H1 (cell line): ENCODE data around the gene MED6. TPM values are rescaled to one million over a fixed set of nuclear protein-coding genes. Genes with fewer than 3 reads are reported as not detected.

Experiments
- CTCF ChIA-PET: fragments of 300-600 bp; sonication (Branson Sonifier 250); formaldehyde crosslinking; loops from one replicate; lab custom pipeline; 2021; ENCODE audit not compliant: partially characterized antibody; lab: Charles Lee
- POLR2A ChIA-PET: fragments of 300-600 bp; sonication (Branson Sonifier 250); formaldehyde crosslinking; loops from one replicate; lab custom pipeline; 2021; ENCODE audit warnings: inconsistent platforms; ENCODE audit not compliant: partially characterized antibody; lab: Charles Lee
- DNase-seq, 2 experiments: peaks; one replicate each; pipeline versions ENCODE4 v3.0.0 to v3.0.0-alpha.2; 2010 to 2022; ENCODE audit warnings: low spot score in 2 of 2, low read depth in 1 of 2, mixed read lengths in 1 of 2
- FAIRE-seq: peaks from 2 replicates; lab custom pipeline; 2011; peaks lifted over from hg19 to GRCh38; lab: Jason Lieb, UNC
- H2AFZ ChIP-seq: 2 replicates; pipeline ENCODE4 v1.8.1; 2012; ENCODE audit warnings: low read length, inconsistent platforms
- H2AK5ac ChIP-seq: 2 replicates; pipeline ENCODE4 v1.6.1; 2013; ENCODE audit warnings: low read depth, low read length
- H2BK120ac ChIP-seq: replicated peaks from 2 replicates; pipeline ENCODE3; 2013; ENCODE audit warnings: low read depth, low read length, inconsistent platforms
- H2BK12ac ChIP-seq: 2 replicates; pipeline ENCODE4 v1.6.1; 2013; ENCODE audit warnings: low read depth, low read length
- H2BK15ac ChIP-seq: 2 replicates; pipeline ENCODE4 v1.6.1; 2013; ENCODE audit warnings: low read length
- H2BK20ac ChIP-seq: 2 replicates; pipeline ENCODE4 v1.6.1; 2013; ENCODE audit warnings: low read length
- H2BK5ac ChIP-seq: 2 replicates; pipeline ENCODE4 v1.6.1; 2013; ENCODE audit warnings: low read depth, low read length
- H3K14ac ChIP-seq: 2 replicates; pipeline ENCODE4 v1.6.1; 2013; ENCODE audit warnings: inconsistent platforms; ENCODE audit not compliant: insufficient read length
- H3K18ac ChIP-seq: 2 replicates; pipeline ENCODE4 v1.6.1; 2013; ENCODE audit warnings: low read length; ENCODE audit errors: extremely low read depth
- H3K23ac ChIP-seq: 2 replicates; pipeline ENCODE4 v1.6.1; 2013; ENCODE audit warnings: inconsistent platforms; ENCODE audit not compliant: insufficient read length
- H3K23me2 ChIP-seq: 2 replicates; pipeline ENCODE4 v1.6.1; 2013; ENCODE audit warnings: low read depth, low read length
- H3K27ac ChIP-seq: 2 replicates; pipeline ENCODE4 v1.6.1; 2011; ENCODE audit warnings: low read depth, low read length, inconsistent platforms
- H3K27me3 ChIP-seq, 4 experiments: replicated peaks in 1 of 4; 1 replicate in 1 of 4; 2 replicates in 3 of 4; pipeline versions ENCODE4 v1.6.1 to v1.8.1; 2011 to 2013; ENCODE audit warnings: low read length in 3 of 4, mild to moderate bottlenecking in 3 of 4, inconsistent platforms in 2 of 4, mixed read lengths in 2 of 4, moderate library complexity in 1 of 4; ENCODE audit not compliant: control insufficient read depth in 3 of 4, insufficient read depth in 3 of 4; ENCODE audit errors: extremely low read depth in 1 of 4
- H3K36me3 ChIP-seq, 4 experiments: 2 replicates each; pipeline versions ENCODE4 v1.6.1 to v1.8.1; 2011 to 2013; ENCODE audit warnings: mild to moderate bottlenecking in 4 of 4, low read length in 3 of 4, moderate library complexity in 2 of 4, control low read depth in 1 of 4, inconsistent platforms in 1 of 4; ENCODE audit not compliant: insufficient read depth in 4 of 4, control insufficient read depth in 2 of 4
- H3K4ac ChIP-seq: replicated peaks from 2 replicates; pipeline ENCODE3; 2013; ENCODE audit warnings: low read length, low read depth, mixed read lengths, inconsistent platforms; ENCODE audit not compliant: insufficient read length
- H3K4me1 ChIP-seq, 4 experiments: replicated peaks in 1 of 4; 1 replicate in 1 of 4; 2 replicates in 3 of 4; pipeline versions ENCODE4 v1.6.1 to v1.8.1; 2011 to 2013; ENCODE audit warnings: low read length in 3 of 4, inconsistent platforms in 2 of 4, mixed read lengths in 1 of 4; ENCODE audit not compliant: insufficient read depth in 4 of 4, control insufficient read depth in 3 of 4
- H3K4me2 ChIP-seq, 2 experiments: 2 replicates each; pipeline versions ENCODE4 v1.6.1 to v1.8.1; 2011 to 2013; ENCODE audit warnings: low read depth in 2 of 2, low read length in 2 of 2, control low read depth in 1 of 2, inconsistent platforms in 1 of 2, mild to moderate bottlenecking in 1 of 2; ENCODE audit not compliant: insufficient read depth in 1 of 2
- H3K4me3 ChIP-seq, 4 experiments: fragments of 200-600, 300-600 bp in 1 of 4; sonication (generic), shearing (Covaris generic), sonication (Bioruptor Twin) in 1 of 4; 2 replicates each; pipeline versions ENCODE4 v1.5.1 to v1.8.1; 2011 to 2016; ENCODE audit warnings: low read length in 4 of 4, low read depth in 3 of 4, control low read depth in 2 of 4, inconsistent platforms in 2 of 4, mild to moderate bottlenecking in 2 of 4, mixed read lengths in 1 of 4, moderate library complexity in 1 of 4; ENCODE audit not compliant: insufficient read depth in 2 of 4; ENCODE audit errors: extremely low read depth in 1 of 4
- H3K56ac ChIP-seq: replicated peaks from 2 replicates; pipeline ENCODE3; 2013; ENCODE audit warnings: low read depth, mild to moderate bottlenecking, mixed read lengths, low read length, inconsistent platforms; ENCODE audit not compliant: insufficient read length
- H3K79me1 ChIP-seq: 2 replicates; pipeline ENCODE4 v1.6.1; 2013; ENCODE audit warnings: low read depth, low read length, control low read depth
- H3K79me2 ChIP-seq, 2 experiments: 2 replicates each; pipeline versions ENCODE4 v1.6.1 to v1.8.1; 2012 to 2013; ENCODE audit warnings: low read length in 2 of 2, mild to moderate bottlenecking in 2 of 2, inconsistent platforms in 1 of 2; ENCODE audit not compliant: insufficient read depth in 2 of 2, control insufficient read depth in 1 of 2
- H3K9ac ChIP-seq, 4 experiments: replicated peaks in 1 of 4; 1 replicate in 1 of 4; 2 replicates in 3 of 4; pipeline versions ENCODE4 v1.6.1 to v1.8.1; 2011 to 2013; ENCODE audit warnings: low read depth in 3 of 4, low read length in 3 of 4, control low read depth in 2 of 4, mild to moderate bottlenecking in 2 of 4, moderate library complexity in 2 of 4, inconsistent platforms in 1 of 4; ENCODE audit errors: extremely low read depth in 1 of 4
- H3K9me3 ChIP-seq, 2 experiments: 2 replicates each; pipeline versions ENCODE4 v1.6.1 to v1.8.1; 2012 to 2013; ENCODE audit warnings: mild to moderate bottlenecking in 2 of 2, moderate library complexity in 2 of 2, control low read depth in 1 of 2, inconsistent platforms in 1 of 2, low read depth in 1 of 2, low read length in 1 of 2, mixed read lengths in 1 of 2; ENCODE audit not compliant: insufficient read depth in 2 of 2
- H4K20me1 ChIP-seq, 2 experiments: replicated peaks in 1 of 2; 2 replicates each; pipeline versions ENCODE3 to v1.8.1; 2011 to 2013; ENCODE audit warnings: inconsistent platforms in 2 of 2, low read length in 2 of 2, mild to moderate bottlenecking in 1 of 2; ENCODE audit not compliant: insufficient read depth in 2 of 2, control insufficient read depth in 1 of 2
- H4K5ac ChIP-seq: 2 replicates; pipeline ENCODE4 v1.6.1; 2013; ENCODE audit warnings: low read length, low read depth, mixed read lengths, inconsistent platforms; ENCODE audit not compliant: insufficient read length
- H4K8ac ChIP-seq: 2 replicates; pipeline ENCODE4 v1.8.0; 2013; ENCODE audit warnings: mild to moderate bottlenecking, moderate library complexity, low read length, inconsistent platforms; ENCODE audit not compliant: insufficient read depth; ENCODE audit errors: extremely low read depth
- H4K91ac ChIP-seq: replicated peaks from 2 replicates; pipeline ENCODE3; 2013; ENCODE audit warnings: low read length, mixed read lengths, inconsistent platforms; ENCODE audit not compliant: insufficient read length
- ASH2L ChIP-seq: fragments of 200-600, 300-600 bp; sonication (generic); IDR thresholded peaks from one replicate; pipeline ENCODE4 v1.7.1; 2017; ENCODE audit warnings: low read length
- CEBPB ChIP-seq: IDR thresholded peaks from 2 replicates; pipeline ENCODE4 v1.6.1; 2012; ENCODE audit warnings: low read depth, low read length
- CHD1 ChIP-seq: IDR thresholded peaks from 2 replicates; pipeline ENCODE4 v1.6.1; 2012; ENCODE audit warnings: low read depth, low read length, improper control_type of control experiment
- EZH2 ChIP-seq: fragments of 200-600 bp; sonication (generic); IDR thresholded peaks from 2 replicates; pipeline ENCODE4 v1.7.1; 2012; ENCODE audit warnings: low read depth, mild to moderate bottlenecking, moderate library complexity, low read length, inconsistent platforms; ENCODE audit not compliant: severe bottlenecking
- FOSL1 ChIP-seq: IDR thresholded peaks from 2 replicates; pipeline ENCODE4 v1.6.1; 2011; ENCODE audit warnings: mild to moderate bottlenecking, low read depth, low read length, moderate library complexity; ENCODE audit not compliant: insufficient read depth
- GTF2F1 ChIP-seq: IDR thresholded peaks from 2 replicates; pipeline ENCODE4 v1.6.1; 2012; ENCODE audit warnings: low read depth, low read length, improper control_type of control experiment, borderline replicate concordance
- HDAC6 ChIP-seq: IDR thresholded peaks from one replicate; pipeline ENCODE4 v1.7.1; 2012; ENCODE audit warnings: low read depth, mild to moderate bottlenecking, inconsistent platforms, low read length, moderate library complexity
- JUND ChIP-seq: IDR thresholded peaks from 2 replicates; pipeline ENCODE4 v1.6.1; 2011; ENCODE audit warnings: mild to moderate bottlenecking, improper control_type of control experiment, low read length
- PHF8 ChIP-seq: fragments of 200-600 bp; sonication (generic); conservative IDR thresholded peaks from 2 replicates; pipeline ENCODE4 v1.7.1; 2012; ENCODE audit warnings: low read depth, mild to moderate bottlenecking, inconsistent platforms, low read length, moderate library complexity
- SP1 ChIP-seq: IDR thresholded peaks from 2 replicates; pipeline ENCODE4 v1.6.1; 2011; ENCODE audit warnings: low read depth, low read length
- SRF ChIP-seq: IDR thresholded peaks from 2 replicates; pipeline ENCODE4 v1.6.1; 2011; ENCODE audit warnings: mild to moderate bottlenecking, low read depth, low read length, moderate library complexity
- WGBS, 2 experiments: shearing (Covaris generic) in 1 of 2; methylation state at CpG; one replicate each; pipeline versions ENCODE4 v1.1.6 to v1.1.7; 2013 to 2015; ENCODE audit warnings: low lambda C conversion rate in 2 of 2, mixed read lengths in 2 of 2, inconsistent platforms in 1 of 2, low coverage in 1 of 2, missing lambda C conversion rate in 1 of 2; ENCODE audit not compliant: insufficient replicate concordance in 2 of 2, insufficient coverage in 1 of 2, insufficient read length in 1 of 2; ENCODE audit errors: extremely low coverage in 1 of 2, missing lambda C conversion rate in 1 of 2; 5-methylcytosine and 5-hydroxymethylcytosine counted together
- polyA plus RNA-seq, 7 experiments: library from polyadenylated mRNA; depleted of rRNA in 3 of 7; stranded (reverse) in 5 of 7; unstranded in 2 of 7; fragments of >200 nt in 5 of 7; fragments of 200-250 nt in 2 of 7; gene quantifications; 1 replicate in 5 of 7; 2 replicates in 1 of 7; 4 replicates in 1 of 7; pipeline versions ENCODE4 v1.2.1 to v1.2.3, GENCODE V29; 2011 to 2013; ENCODE audit warnings: missing spikeins in 2 of 7, mixed read lengths in 2 of 7
- total RNA-seq: library from RNA; stranded (reverse); fragmentation: NEBNext Ultra II Directional; extraction: Animal tissue kit (Norgen Biotek cat#: 25700); gene quantifications from 2 replicates; pipeline ENCODE4 v1.2.1, GENCODE V29; 2021
- TF ChIP-seq, protein P1 (sequence below), 3 experiments: IDR thresholded peaks; 1 replicate in 2 of 3; 2 replicates in 1 of 3; pipeline versions ENCODE4 v1.5.1 to v1.6.1; 2011; ENCODE audit warnings: low read length in 3 of 3, mild to moderate bottlenecking in 3 of 3, inconsistent platforms in 2 of 3, low read depth in 1 of 3, moderate library complexity in 1 of 3; ENCODE audit not compliant: insufficient read depth in 1 of 3; ENCODE audit errors: control extremely low read depth in 1 of 3

MED6 gene
- total and polyA plus RNA-seq, 2 of the 8 experiments (the other 6 are each of a cell fraction or from before 2014, with no cell fraction given) = 33.1 to 39.7 TPM

DNA sequence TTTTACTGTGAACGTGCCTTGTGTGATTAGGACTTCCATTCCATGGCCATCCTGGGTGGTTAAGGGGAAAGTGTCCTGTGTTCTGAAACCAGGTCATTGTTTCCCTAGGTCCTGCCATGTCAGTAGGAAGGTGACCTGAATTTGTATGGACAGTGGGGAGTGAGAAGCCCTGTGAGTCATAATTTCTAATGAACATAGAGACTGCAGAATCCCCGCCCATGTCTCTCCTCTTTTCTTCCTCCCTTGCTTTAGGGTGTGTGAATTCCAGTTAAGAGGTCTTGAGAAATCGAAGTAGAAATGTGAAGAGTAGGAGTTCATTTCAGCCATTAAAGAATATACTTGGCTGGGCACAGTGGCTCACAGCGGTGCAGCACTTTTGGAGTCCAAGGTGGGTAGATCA, 49.3 kb upstream of the MED6 start:
- no peak overlapping the region for H3K9ac ChIP-seq
- no peak overlapping the region for H3K4ac ChIP-seq
- H3K27me3 ChIP-seq = no peaks in the 10 kb centered on the region
- peaks cover 23 to 56% (median 44%) of the 10 kb centered on the region in 4 experiments; a peak in 6 of 7 replicates for H3K4me1 ChIP-seq
- WGBS, 2 experiments = 93% methylated on average over 4 of the region's 4 CpGs; no CpG with 5 or more reads in 1 of the 2 experiments
- no peak overlapping the region for H2AFZ ChIP-seq
- no peak overlapping the region for H2BK12ac ChIP-seq
- no peak overlapping the region for H2BK120ac ChIP-seq
- no peaks in the 10 kb centered on the region; the same call in 1 of the 2 replicates for H3K23me2 ChIP-seq
- H3K79me1 ChIP-seq = peaks cover 16% of the 10 kb centered on the region
- no peak overlapping the region for H3K18ac ChIP-seq
- H3K4me2 ChIP-seq = no peak overlapping the region
- no peak overlapping the region for H4K8ac ChIP-seq
- CTCF ChIA-PET = no interaction called here
- H3K14ac ChIP-seq = no peak overlapping the region
- POLR2A ChIA-PET = interaction anchor here (1.5 to 1.9 kb wide), 2 partner anchors 8 to 64 kb away, joined by 5 to 6 read pairs; no protein-coding TSS in a partner anchor
- H2AK5ac ChIP-seq = no peak overlapping the region
- no peak overlapping the region for H2BK5ac ChIP-seq
- H3K23ac ChIP-seq = no peak overlapping the region
- H3K4me3 ChIP-seq = no peak overlapping the region
- H3K36me3 ChIP-seq = peaks cover 0 to 8% (median 3%) of the 10 kb centered on the region in 4 experiments; a peak in 2 of 8 replicates
- H3K27ac ChIP-seq = no peak overlapping the region
- FAIRE-seq = no peak
- no peaks in the 10 kb centered on the region for H3K9me3 ChIP-seq
- peak in 1 of 2 experiments; percentile 20 for DNase-seq
- H2BK20ac ChIP-seq = no peak overlapping the region
- no peaks in the 10 kb centered on the region for H4K20me1 ChIP-seq
- H3K56ac ChIP-seq = no peak overlapping the region
- H4K91ac ChIP-seq = peak overlapping the region; percentile 29
- no peak overlapping the region for H2BK15ac ChIP-seq
- no peak overlapping the region for H4K5ac ChIP-seq
- peaks cover 18 to 91% of the 10 kb centered on the region in 2 experiments for H3K79me2 ChIP-seq
- no peak for TF ChIP-seq PHF8
- TF ChIP-seq CEBPB = no peak
- TF ChIP-seq EZH2 = no peak
- TF ChIP-seq SP1 = no peak
- no peak for TF ChIP-seq HDAC6
- no peak for TF ChIP-seq FOSL1
- TF ChIP-seq, protein P1, sequence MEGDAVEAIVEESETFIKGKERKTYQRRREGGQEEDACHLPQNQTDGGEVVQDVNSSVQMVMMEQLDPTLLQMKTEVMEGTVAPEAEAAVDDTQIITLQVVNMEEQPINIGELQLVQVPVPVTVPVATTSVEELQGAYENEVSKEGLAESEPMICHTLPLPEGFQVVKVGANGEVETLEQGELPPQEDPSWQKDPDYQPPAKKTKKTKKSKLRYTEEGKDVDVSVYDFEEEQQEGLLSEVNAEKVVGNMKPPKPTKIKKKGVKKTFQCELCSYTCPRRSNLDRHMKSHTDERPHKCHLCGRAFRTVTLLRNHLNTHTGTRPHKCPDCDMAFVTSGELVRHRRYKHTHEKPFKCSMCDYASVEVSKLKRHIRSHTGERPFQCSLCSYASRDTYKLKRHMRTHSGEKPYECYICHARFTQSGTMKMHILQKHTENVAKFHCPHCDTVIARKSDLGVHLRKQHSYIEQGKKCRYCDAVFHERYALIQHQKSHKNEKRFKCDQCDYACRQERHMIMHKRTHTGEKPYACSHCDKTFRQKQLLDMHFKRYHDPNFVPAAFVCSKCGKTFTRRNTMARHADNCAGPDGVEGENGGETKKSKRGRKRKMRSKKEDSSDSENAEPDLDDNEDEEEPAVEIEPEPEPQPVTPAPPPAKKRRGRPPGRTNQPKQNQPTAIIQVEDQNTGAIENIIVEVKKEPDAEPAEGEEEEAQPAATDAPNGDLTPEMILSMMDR (IDR thresholded peaks at IDR 0.05; ENCODE audit: control extremely low read depth in 1 of 3, insufficient read depth in 1 of 3, low read depth in 1 of 3, low read length in 3 of 3) = no peak
- TF ChIP-seq JUND = no peak
- TF ChIP-seq SRF = no peak
- no peak for TF ChIP-seq CHD1
- TF ChIP-seq GTF2F1 = no peak
- TF ChIP-seq ASH2L = no peak
